K562 (cell line): ENCODE measurements around the gene MPHOSPH10. TPM values are rescaled to one million over a fixed set of nuclear protein-coding genes. Genes with fewer than 3 reads are reported as not detected.

Experiments used
- ATF6 ChIP-seq: sonication (generic); formaldehyde crosslinking; IDR thresholded peaks from 2 replicates; pipeline ENCODE4 v1.4.0; 2020; ENCODE audit warnings: mild to moderate bottlenecking, missing genetic modification reagents
- CHCHD3 ChIP-seq: fragments of 250-450 bp; sonication (Bioruptor Pico); IDR thresholded peaks from 2 replicates; pipeline ENCODE4 v2.1.2; 2022; ENCODE audit warnings: mild to moderate bottlenecking
- DDX20 ChIP-seq: fragments of 450-650 bp; IDR thresholded peaks from 2 replicates; pipeline ENCODE4 v1.6.1; 2016; ENCODE audit warnings: missing genetic modification characterization, low read depth, mild to moderate bottlenecking, missing compliant biosample characterization, moderate library complexity
- EZH2 ChIP-seq: IDR thresholded peaks from 2 replicates; pipeline ENCODE4 v1.6.1; 2012; ENCODE audit warnings: low read depth, mild to moderate bottlenecking, inconsistent platforms, low read length, borderline replicate concordance
- FOXK1 ChIP-seq: sonication (generic); formaldehyde crosslinking; IDR thresholded peaks from 2 replicates; pipeline ENCODE4 v1.8.0; 2022; ENCODE audit warnings: missing genetic modification reagents, mild to moderate bottlenecking, borderline replicate concordance
- ILK ChIP-seq: fragments of 450-650 bp; IDR thresholded peaks from 2 replicates; pipeline ENCODE4 v1.6.1; 2016; ENCODE audit warnings: missing genetic modification characterization, low read depth, mild to moderate bottlenecking, missing compliant biosample characterization, moderate library complexity, borderline replicate concordance
- JUND ChIP-seq, 2 experiments: IDR thresholded peaks; 2 replicates in 1 of 2; 3 replicates in 1 of 2; pipeline ENCODE4 v1.6.1; 2011; ENCODE audit warnings: borderline replicate concordance in 2 of 2, low read depth in 2 of 2, low read length in 2 of 2, improper control_type of control experiment in 1 of 2, missing biosample characterization in 1 of 2, missing genetic modification characterization in 1 of 2, missing genetic modification reagents in 1 of 2
- NR0B1 ChIP-seq: fragments of 450-650 bp; IDR thresholded peaks from one replicate; pipeline ENCODE4 v1.6.1; 2018; ENCODE audit warnings: mild to moderate bottlenecking, moderate library complexity; ENCODE audit not compliant: partially characterized antibody
- OTX1 ChIP-seq: fragments of 450-650 bp; formaldehyde crosslinking; IDR thresholded peaks from 2 replicates; pipeline ENCODE4 v1.4.0; 2022; ENCODE audit warnings: mild to moderate bottlenecking
- PCBP2 ChIP-seq: fragments of 200-400 bp; formaldehyde crosslinking; IDR thresholded peaks from 2 replicates; pipeline ENCODE4 v1.6.1; 2018; ENCODE audit warnings: low read length, low read depth, mild to moderate bottlenecking, moderate library complexity; ENCODE audit not compliant: poor library complexity, severe bottlenecking
- PPARD ChIP-seq: fragments of 250-450 bp; sonication (Bioruptor Pico); IDR thresholded peaks from 2 replicates; pipeline ENCODE4 v1.8.0; 2022; ENCODE audit warnings: inconsistent platforms, mild to moderate bottlenecking, moderate library complexity
- PRDM10 ChIP-seq: fragments of 450-650 bp; IDR thresholded peaks from 2 replicates; pipeline ENCODE4 v1.6.1; 2018; ENCODE audit not compliant: partially characterized antibody
- RAD51 ChIP-seq: fragments of 450-650 bp; IDR thresholded peaks from 2 replicates; pipeline ENCODE4 v1.7.1; 2016; ENCODE audit warnings: low read depth, mild to moderate bottlenecking, borderline replicate concordance
- SRSF3 ChIP-seq: fragments of 200-400 bp; formaldehyde crosslinking; IDR thresholded peaks from 2 replicates; pipeline ENCODE4 v1.6.1; 2016; ENCODE audit warnings: mild to moderate bottlenecking, low read length, moderate library complexity; ENCODE audit not compliant: insufficient read depth
- YBX1 ChIP-seq: fragments of 450-650 bp; IDR thresholded peaks from 2 replicates; pipeline ENCODE4 v1.7.1; 2016; ENCODE audit warnings: mild to moderate bottlenecking
- ZNF445 ChIP-seq: fragments of 250-450 bp; sonication (Bioruptor Pico); IDR thresholded peaks from 2 replicates; pipeline ENCODE4 v1.4.0; 2020; ENCODE audit warnings: low read depth, mild to moderate bottlenecking, moderate library complexity
- ZNF695 ChIP-seq: fragments of 450-650 bp; formaldehyde crosslinking; IDR thresholded peaks from 2 replicates; pipeline ENCODE4 v1.4.0; 2020; ENCODE audit warnings: mild to moderate bottlenecking, moderate library complexity
- ZNF696 ChIP-seq: fragments of 250-450 bp; sonication (Bioruptor Pico); conservative IDR thresholded peaks from 2 replicates; pipeline ENCODE4 v1.4.0; 2020; ENCODE audit warnings: mild to moderate bottlenecking, moderate library complexity
- polyA plus RNA-seq, 8 experiments: library from polyadenylated mRNA; depleted of rRNA in 4 of 8; stranded (reverse) in 5 of 8; unstranded in 3 of 8; fragments of >200 nt; fragmentation: Nextera tagmentation in 2 of 8; fragmentation: Illumina TruSeq in 1 of 8; extraction: Ambion mirVana in 2 of 8; extraction: Trizol in 1 of 8; gene quantifications; 2 replicates each; pipeline versions ENCODE4 v1.2.1 to v1.2.3, GENCODE V29; 2011 to 2014; ENCODE audit warnings: inconsistent platforms in 1 of 8, missing spikeins in 1 of 8
- total RNA-seq, 7 experiments: library from RNA; depleted of rRNA in 6 of 7; stranded (reverse); fragments of >200 nt in 6 of 7; fragmentation: Illumina TruSeq in 2 of 7; extraction: Trizol in 2 of 7; gene quantifications; 2 replicates each; pipeline versions ENCODE4 v1.2.1 to v1.2.3, GENCODE V29; 2011 to 2021; ENCODE audit warnings: low replicate concordance in 1 of 7

Gene MPHOSPH10
- total and polyA plus RNA-seq, 9 of the 15 experiments (the other 6 are each of a cell fraction or from before 2014, with no cell fraction given): 36.8 to 83.7 (median 58.5) TPM

GRCh38 chr2:71130152-71130904, at the start of gene MPHOSPH10, which contains the start of gene MCEE (continued):
- TF ChIP-seq OTX1 (CRISPR knock-in tag): no peak
- no peak for TF ChIP-seq ZNF696 (CRISPR knock-in tag)
- no peak for TF ChIP-seq YBX1
- no peak; the same call in 1 of the 2 replicates for TF ChIP-seq ATF6 (CRISPR knock-in tag)
- no peak for TF ChIP-seq PRDM10
- no peak for TF ChIP-seq FOXK1 (CRISPR knock-in tag)
- TF ChIP-seq CHCHD3 (CRISPR knock-in tag): 0 out of 2 replicates have a peak, but pooled peaks have one; percentile 27
- TF ChIP-seq PPARD (CRISPR knock-in tag): no peak
- no peak for TF ChIP-seq EZH2
- no peak for TF ChIP-seq ZNF695 (CRISPR knock-in tag)
- TF ChIP-seq RAD51: no peak; the same call in 1 of the 2 replicates
- no peak for TF ChIP-seq NR0B1
- no peak for TF ChIP-seq ILK (tag)
- TF ChIP-seq DDX20: no peak
- no peak for TF ChIP-seq SRSF3
- TF ChIP-seq ZNF445: no peak
- peak; percentile 54; the same call in 1 of the 2 replicates for TF ChIP-seq JUND (IDR thresholded peaks at IDR 0.05; ENCODE audit: borderline replicate concordance, low read depth, low read length)
- no peak; the same call in 2 of the 3 replicates for TF ChIP-seq JUND (tag; IDR thresholded peaks at IDR 0.05; ENCODE audit: borderline replicate concordance, low read depth, low read length)
- TF ChIP-seq PCBP2: no peak
